Placental pericyte (primary cell): Measurements from ENCODE around the gene PIM1. TPM values are rescaled to one million over a fixed set of nuclear protein-coding genes. Genes with fewer than 3 reads are reported as not detected.

Source experiments
- total RNA-seq: library from RNA; depleted of rRNA; stranded (reverse); fragments of >200 nt; gene quantifications from 2 replicates; pipeline ENCODE4 v1.2.3, GENCODE V29; 2012

The PIM1 gene
- total RNA-seq = 8.9 and 28.2 TPM in 2 replicates

DNA sequence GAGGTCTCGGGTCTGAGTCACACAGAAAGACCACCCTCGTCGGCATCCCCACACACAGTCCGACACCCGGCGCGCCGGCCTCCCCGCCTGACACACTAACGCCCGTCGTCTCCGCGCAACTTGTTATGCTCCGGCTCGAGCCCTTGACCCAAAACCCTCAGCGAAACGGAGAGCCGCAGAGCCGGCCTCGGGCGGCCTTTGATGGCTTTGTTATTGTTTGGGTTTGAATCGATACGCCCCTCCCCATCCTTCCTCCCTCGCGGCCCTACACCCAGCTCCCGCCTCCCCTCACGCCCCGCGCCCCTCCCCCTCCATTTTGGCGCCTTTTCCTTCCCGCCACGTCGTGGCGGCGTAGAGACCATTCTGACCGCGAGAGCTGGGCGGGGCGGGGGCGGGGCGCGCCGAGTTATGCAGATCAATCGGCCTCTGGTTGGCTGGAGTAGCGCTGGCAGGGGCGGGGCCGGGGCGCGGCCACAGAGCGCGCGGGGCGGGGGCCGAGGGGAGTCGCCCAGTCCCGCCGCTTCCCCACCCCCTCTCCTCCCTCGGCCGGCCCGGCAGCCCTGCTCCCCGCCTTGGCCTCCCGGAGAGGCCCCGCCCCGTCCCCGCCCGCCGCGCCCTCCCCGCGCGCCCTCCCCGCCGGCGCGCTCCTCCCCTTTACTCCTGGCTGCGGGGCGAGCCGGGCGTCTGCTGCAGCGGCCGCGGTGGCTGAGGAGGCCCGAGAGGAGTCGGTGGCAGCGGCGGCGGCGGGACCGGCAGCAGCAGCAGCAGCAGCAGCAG, at the start of gene PIM1:
Gene PIM1 (plus strand): TSS at position 657 of the 777 bp plus-strand sequence. CDS start 424 bp downstream, outside the sequence.

Other genes starting within 250 kb of the PIM1 start
- gene PI16, start 215.4 kb upstream of the PIM1 start, total RNA-seq = 0.14 TPM in 1 of 2 replicates, not detected in the other
- gene MTCH1, start 184.0 kb upstream of the PIM1 start, total RNA-seq = 272 and 388 TPM in 2 replicates
- not detected in 2 replicates for gene FGD2, start 164.5 kb upstream of the PIM1 start, total RNA-seq
- 9.0 and 9.6 TPM in 2 replicates for gene TBC1D22B, start 87.6 kb downstream of the PIM1 start, total RNA-seq
- gene TMEM217, start 88.0 kb downstream of the PIM1 start, total RNA-seq = 2.8 and 2.9 TPM in 2 replicates
- gene RNF8, start 183.8 kb downstream of the PIM1 start, total RNA-seq = 16.2 TPM in 2 replicates